Ascending aorta (tissue), 2 donors: ENCODE data around the gene SOX8. TPM values are rescaled to one million over a fixed set of nuclear protein-coding genes. Genes with fewer than 3 reads are reported as not detected.

Source experiments
- DNase-seq, 2 donors: peaks; one replicate each; pipeline ENCODE4 v3.0.0-alpha.2; 2019; ENCODE audit warnings: low spot score in 2 of 2
- H3K27ac ChIP-seq, 2 donors: fragments of 200-600 bp; sonication (generic); one replicate each; pipeline ENCODE4 v1.5.1; 2016 to 2017; ENCODE audit warnings: mild to moderate bottlenecking in 1 of 2
- H3K27me3 ChIP-seq: fragments of 200-600 bp; sonication (generic); one replicate; pipeline ENCODE4 v1.5.1; 2017
- H3K36me3 ChIP-seq, 2 donors: fragments of 200-600 bp; sonication (generic); one replicate each; pipeline ENCODE4 v1.5.1; 2016
- H3K4me1 ChIP-seq, 2 donors: fragments of 200-600 bp; sonication (generic); one replicate each; pipeline ENCODE4 v1.5.1; 2016 to 2017; ENCODE audit warnings: mild to moderate bottlenecking in 1 of 2
- H3K4me3 ChIP-seq, 2 donors: fragments of 200-600 bp; sonication (generic); one replicate each; pipeline ENCODE4 v1.5.1; 2016 to 2017; ENCODE audit warnings: mild to moderate bottlenecking in 1 of 2
- H3K9me3 ChIP-seq, 2 donors: fragments of 200-600 bp; sonication (generic); one replicate each; pipeline ENCODE4 v1.5.1; 2016
- intact Hi-C: fragments of 100-400 bp; cut with DNase I; formaldehyde crosslinking; loops from one replicate; pipeline ENCODE4 v1.15.1; 2023
- total RNA-seq: library from RNA; depleted of rRNA; stranded (reverse); fragments of >200 nt; gene quantifications from one replicate; pipeline ENCODE4 v1.1.0, GENCODE V29; 2016
- TF ChIP-seq, protein P1 (sequence below), 3 experiments: fragments of 200-600 bp in 2 of 3; fragments of 450-650 bp in 1 of 3; sonication (generic) in 2 of 3; IDR thresholded peaks; one replicate each; pipeline ENCODE4 v1.5.1; 2016 to 2019; ENCODE audit warnings: antibody characterized with exemption in 3 of 3, mild to moderate bottlenecking in 1 of 3, moderate library complexity in 1 of 3

SOX8 gene
- total RNA-seq, 1 donor from 2014 or later = 18.9 TPM

DNA sequence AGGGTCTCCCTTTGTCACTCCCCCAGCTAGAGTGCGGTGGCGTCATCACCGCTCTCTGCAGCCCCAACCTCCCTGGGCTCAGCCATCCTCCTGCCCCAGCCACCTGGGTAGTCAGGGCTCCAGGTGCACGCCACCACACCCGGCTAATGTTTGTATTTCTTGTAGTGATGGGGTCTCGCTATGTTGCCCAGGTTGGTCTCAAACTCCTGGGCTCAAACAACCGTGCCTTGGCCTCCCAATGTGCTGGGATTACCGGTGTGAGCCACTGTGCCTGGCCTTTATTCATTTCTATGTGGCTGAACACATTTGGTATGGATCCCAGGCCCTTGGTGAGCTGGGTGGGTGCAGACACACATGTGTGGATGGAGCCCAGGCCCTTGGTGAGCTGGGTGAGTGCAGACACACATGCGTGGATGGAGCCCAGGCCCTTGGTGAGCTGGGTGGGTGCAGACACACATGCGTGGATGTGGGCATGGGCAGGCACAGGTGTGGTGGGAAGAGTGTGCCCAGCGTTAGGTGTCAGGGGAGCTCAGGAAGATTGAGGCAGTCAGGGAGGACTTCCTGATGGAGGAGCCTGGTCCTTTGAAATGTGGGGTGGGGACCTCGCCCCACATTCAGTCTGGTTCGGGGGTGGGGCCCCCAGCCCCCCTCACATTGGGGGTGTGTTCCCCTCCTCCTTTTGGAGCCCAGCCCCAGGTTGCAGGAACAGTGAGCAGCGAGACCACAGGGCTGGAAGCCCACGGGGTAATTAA lies 37.1 kb downstream of the SOX8 start:
- Histone ChIP-seq H3K4me1 (peaks cover 0 to 10% of the 10 kb centered on the region in 2 donors), H3K36me3 (no peaks in the 10 kb centered on the region), H3K9me3 (no peaks in the 10 kb centered on the region), H3K27me3 (no peaks in the 10 kb centered on the region), H3K27ac (peak overlapping the region; percentile 61 to 67), H3K4me3 (peak overlapping the region in 1 of 2 donors; percentile 45)
- TF ChIP-seq, protein P1, sequence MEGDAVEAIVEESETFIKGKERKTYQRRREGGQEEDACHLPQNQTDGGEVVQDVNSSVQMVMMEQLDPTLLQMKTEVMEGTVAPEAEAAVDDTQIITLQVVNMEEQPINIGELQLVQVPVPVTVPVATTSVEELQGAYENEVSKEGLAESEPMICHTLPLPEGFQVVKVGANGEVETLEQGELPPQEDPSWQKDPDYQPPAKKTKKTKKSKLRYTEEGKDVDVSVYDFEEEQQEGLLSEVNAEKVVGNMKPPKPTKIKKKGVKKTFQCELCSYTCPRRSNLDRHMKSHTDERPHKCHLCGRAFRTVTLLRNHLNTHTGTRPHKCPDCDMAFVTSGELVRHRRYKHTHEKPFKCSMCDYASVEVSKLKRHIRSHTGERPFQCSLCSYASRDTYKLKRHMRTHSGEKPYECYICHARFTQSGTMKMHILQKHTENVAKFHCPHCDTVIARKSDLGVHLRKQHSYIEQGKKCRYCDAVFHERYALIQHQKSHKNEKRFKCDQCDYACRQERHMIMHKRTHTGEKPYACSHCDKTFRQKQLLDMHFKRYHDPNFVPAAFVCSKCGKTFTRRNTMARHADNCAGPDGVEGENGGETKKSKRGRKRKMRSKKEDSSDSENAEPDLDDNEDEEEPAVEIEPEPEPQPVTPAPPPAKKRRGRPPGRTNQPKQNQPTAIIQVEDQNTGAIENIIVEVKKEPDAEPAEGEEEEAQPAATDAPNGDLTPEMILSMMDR (IDR thresholded peaks at IDR 0.05) = no peak
- no peak for DNase-seq
- intact Hi-C loops = loop anchor here (2.0 kb wide), 1 partner anchor 48 kb away; the partner anchor contains the start of gene LMF1

DNA sequence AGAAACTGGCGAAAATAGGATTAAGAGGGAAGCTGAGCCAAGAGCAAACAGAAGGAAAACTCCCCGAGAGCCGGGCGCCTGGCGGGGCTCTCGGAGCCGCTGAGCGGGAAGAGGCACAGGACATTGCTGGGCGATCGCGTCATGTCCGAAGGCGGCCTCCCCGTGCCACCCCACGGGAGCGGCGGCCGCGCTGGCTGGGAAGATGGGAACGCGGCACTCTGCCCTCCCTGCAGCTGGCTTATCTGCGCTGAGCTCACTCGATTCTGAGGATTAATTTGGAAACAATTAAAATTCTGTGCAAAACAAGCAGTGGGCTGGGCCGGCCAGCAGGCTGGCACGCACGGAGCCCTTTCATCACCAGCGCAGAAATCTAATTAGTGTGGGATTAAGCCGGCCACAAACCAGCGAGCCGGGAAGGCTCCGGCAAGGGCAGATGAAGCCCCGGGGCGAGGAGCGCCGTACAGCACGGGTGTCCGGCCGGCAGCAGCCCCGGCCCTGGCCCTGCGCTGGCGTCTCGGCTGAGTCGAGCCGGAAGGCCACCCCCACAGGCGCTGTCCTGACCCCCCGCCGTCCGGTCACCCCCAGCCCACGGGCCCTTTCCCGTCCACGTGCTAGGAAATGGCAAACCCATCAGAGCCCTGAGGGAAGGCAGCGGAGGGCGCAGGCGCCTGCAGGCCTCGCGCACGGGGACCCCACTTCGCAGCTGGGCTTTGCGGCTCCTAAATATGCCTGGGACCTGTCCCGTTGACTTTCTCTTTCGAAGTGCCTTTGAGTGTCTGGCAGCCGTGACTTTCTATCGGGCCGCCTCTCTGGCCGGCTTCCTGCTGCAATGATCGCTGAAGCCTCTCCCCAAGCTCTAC lies 37.9 kb downstream of the SOX8 start:
- Histone ChIP-seq H3K27me3 (no peaks in the 10 kb centered on the region), H3K4me3 (peak overlapping the region in 1 of 2 donors; percentile 45), H3K36me3 (no peaks in the 10 kb centered on the region), H3K9me3 (no peaks in the 10 kb centered on the region), H3K4me1 (peaks cover 0 to 10% of the 10 kb centered on the region in 2 donors), H3K27ac (peak overlapping the region; percentile 61 to 67)
- intact Hi-C loops = loop anchor here (2.0 kb wide), 1 partner anchor 49 kb away; the partner anchor contains the start of gene LMF1
- TF ChIP-seq, protein P1 (IDR thresholded peaks at IDR 0.05) = no peak
- peak in 1 of 2 donors; percentile 78 for DNase-seq

DNA sequence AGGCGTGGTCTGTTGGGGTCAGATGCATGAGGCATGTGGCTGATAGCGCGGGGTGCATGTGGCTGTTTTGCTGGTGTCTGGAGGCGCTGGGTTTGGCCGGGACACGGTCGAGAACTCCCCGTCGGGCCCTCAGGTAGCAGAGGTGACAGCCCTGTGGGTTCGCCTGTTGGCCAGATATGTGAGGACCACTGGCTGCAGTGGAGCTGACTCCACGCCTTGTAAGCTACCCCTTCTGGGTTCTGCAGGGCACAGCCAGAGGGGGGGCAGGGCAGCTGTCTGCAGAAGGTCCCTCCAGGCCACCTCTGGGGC lies 38.5 kb downstream of the SOX8 start:
- intact Hi-C loops = no loop called here
- H3K27ac ChIP-seq = no peak overlapping the region
- peak overlapping the region in 1 of 2 donors; percentile 45 for H3K4me3 ChIP-seq
- no peaks in the 10 kb centered on the region for H3K27me3 ChIP-seq
- TF ChIP-seq, protein P1 (IDR thresholded peaks at IDR 0.05) = no peak
- no peaks in the 10 kb centered on the region for H3K9me3 ChIP-seq
- no peak for DNase-seq
- H3K4me1 ChIP-seq = peaks cover 0 to 9% of the 10 kb centered on the region in 2 donors
- no peaks in the 10 kb centered on the region for H3K36me3 ChIP-seq

DNA sequence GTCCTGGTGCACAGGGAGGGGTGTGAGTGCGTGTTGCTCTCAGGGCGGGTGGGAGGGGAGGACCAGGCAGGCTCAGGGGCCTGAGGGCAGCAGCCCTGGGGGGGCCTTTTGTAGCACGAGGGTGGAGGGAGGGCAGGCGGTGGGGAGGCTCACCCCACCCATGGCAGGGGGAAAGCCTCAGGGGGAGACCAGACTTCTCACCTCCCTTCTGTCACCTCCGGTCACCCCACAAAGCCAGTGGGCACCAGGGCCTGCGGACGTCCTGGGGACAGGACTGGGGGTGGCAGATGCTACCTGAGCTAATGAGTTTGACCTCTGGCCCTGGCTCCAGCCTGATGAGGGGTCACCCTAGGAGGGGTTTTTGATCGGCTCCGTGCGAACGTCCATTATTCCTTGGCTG lies 39.0 kb downstream of the SOX8 start:
- Histone ChIP-seq H3K9me3 (no peaks in the 10 kb centered on the region), H3K36me3 (no peaks in the 10 kb centered on the region), H3K4me1 (peaks cover 0 to 4% of the 10 kb centered on the region in 2 donors), H3K4me3 (no peak overlapping the region), H3K27ac (no peak overlapping the region), H3K27me3 (no peaks in the 10 kb centered on the region)
- TF ChIP-seq, protein P1 (IDR thresholded peaks at IDR 0.05) = no peak
- intact Hi-C loops = no loop called here
- DNase-seq = no peak

DNA sequence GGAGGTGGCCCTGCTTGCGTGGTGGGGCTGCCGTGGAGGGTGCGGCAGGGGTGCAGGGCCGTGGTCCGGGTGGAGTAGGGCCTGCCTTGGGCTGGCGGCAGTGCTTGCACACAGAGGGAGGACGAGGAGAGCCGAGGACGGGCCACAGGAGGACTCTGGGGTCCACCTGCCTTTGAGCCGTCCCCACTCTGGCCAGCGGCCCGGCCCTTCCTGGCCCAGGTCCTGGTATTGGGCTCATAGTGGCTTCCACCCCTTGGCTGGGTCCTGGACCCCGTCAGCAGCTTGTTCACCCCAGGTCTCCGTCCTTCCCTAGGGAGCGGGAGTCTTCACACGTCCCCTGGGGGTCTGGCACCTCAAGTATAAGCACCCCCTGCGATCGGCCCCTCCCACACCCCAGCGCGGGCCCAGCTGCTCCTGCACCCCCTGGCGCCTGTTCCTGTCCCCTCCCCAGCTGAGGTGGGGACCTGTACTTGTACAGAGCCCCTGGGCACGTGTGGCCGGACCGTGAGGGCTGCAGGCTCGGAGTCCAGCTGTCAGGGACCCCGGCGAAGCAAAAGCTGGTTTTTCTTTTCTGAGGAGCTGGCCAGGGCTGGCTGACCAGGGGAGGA lies 40.1 kb downstream of the SOX8 start:
- Histone ChIP-seq H3K27me3 (no peaks in the 10 kb centered on the region), H3K4me1 (peaks cover 0 to 4% of the 10 kb centered on the region in 2 donors)
- TF ChIP-seq, protein P1 (IDR thresholded peaks at IDR 0.05) = no peak

More for the DNA sequence above, 40.1 kb downstream of the SOX8 start:
- no peak overlapping the region for H3K4me3 ChIP-seq
- H3K36me3 ChIP-seq = no peaks in the 10 kb centered on the region
- no peaks in the 10 kb centered on the region for H3K9me3 ChIP-seq
- H3K27ac ChIP-seq = no peak overlapping the region
- DNase-seq = no peak
- intact Hi-C loops = no loop called here
